HG03060 (cell line): Measurements from ENCODE around the gene UBAP1.
"Not testable (repeated sequence)": the region's sequence is repeated elsewhere in the genome, so short reads cannot be mapped to it uniquely, and the experiment has no call there.

Experiments
- ATAC-seq: cut with Tn5 transposase; IDR thresholded peaks from one replicate; pipeline ENCODE4 v1.9.1; 2021; ENCODE audit warnings: low read depth, moderate number of reproducible peaks; ENCODE audit not compliant: unreplicated experiment

Gene UBAP1

GRCh38 chr9:34218446-34218845 lies 39.6 kb downstream of the UBAP1 start:
- ATAC-seq = no peak

- no peak for ATAC-seq
Observed at GRCh38 chr9:34219421-34219820, 40.6 kb downstream of the UBAP1 start.

- ATAC-seq = no peak
Observed at GRCh38 chr9:34220218-34220617, 41.4 kb downstream of the UBAP1 start.

GRCh38 chr9:34224349-34224748 lies 45.5 kb downstream of the UBAP1 start:
- ATAC-seq = no peak

GRCh38 chr9:34226144-34226760 lies 47.4 kb downstream of the UBAP1 start:
- not testable (repeated sequence) for ATAC-seq

- ATAC-seq = no peak
Observed at GRCh38 chr9:34227445-34227844, 48.6 kb downstream of the UBAP1 start.

GRCh38 chr9:34230556-34230955 lies 51.7 kb downstream of the UBAP1 start:
- no peak for ATAC-seq

- no peak for ATAC-seq
Observed at GRCh38 chr9:34232201-34232600, 53.4 kb downstream of the UBAP1 start.

GRCh38 chr9:34233672-34234071 lies 54.8 kb downstream of the UBAP1 start:
- ATAC-seq = no peak

- ATAC-seq = no peak
Observed at GRCh38 chr9:34237836-34238235, 59.0 kb downstream of the UBAP1 start.

GRCh38 chr9:34240006-34240405 lies 61.2 kb downstream of the UBAP1 start:
- ATAC-seq = no peak

GRCh38 chr9:34242830-34243229 lies 64.0 kb downstream of the UBAP1 start:
- ATAC-seq = no peak

- ATAC-seq = not testable (repeated sequence)
Observed at GRCh38 chr9:34245212-34245611, 66.4 kb downstream of the UBAP1 start.

- no peak for ATAC-seq
Observed at GRCh38 chr9:34246453-34246852, 67.6 kb downstream of the UBAP1 start.

GRCh38 chr9:34247782-34248181 lies 68.9 kb downstream of the UBAP1 start:
- ATAC-seq = not testable (repeated sequence)

GRCh38 chr9:34249274-34249673 lies 70.4 kb downstream of the UBAP1 start:
- no peak for ATAC-seq

- ATAC-seq = no peak
Observed at GRCh38 chr9:34250721-34251120, 71.9 kb downstream of the UBAP1 start.

GRCh38 chr9:34252016-34252415 lies 73.2 kb downstream of the UBAP1 start:
- no peak for ATAC-seq

- ATAC-seq = no peak
Observed at GRCh38 chr9:34252670-34253459, 74.0 kb downstream of the UBAP1 start.

GRCh38 chr9:34253460-34253837 lies 74.6 kb downstream of the UBAP1 start:
- no peak for ATAC-seq

- ATAC-seq = no peak
Observed at GRCh38 chr9:34254141-34254913, 75.5 kb downstream of the UBAP1 start.
